K562 (cell line): ENCODE data around the gene GCNA.

Experiments
- ASH1L ChIP-seq: fragments of 450-650 bp; IDR thresholded peaks from 2 replicates; pipeline ENCODE4 v1.6.1; 2018; ENCODE audit warnings: borderline replicate concordance, mild to moderate bottlenecking, low read depth; ENCODE audit not compliant: partially characterized antibody
- ETV5 ChIP-seq: sonication (generic); formaldehyde crosslinking; IDR thresholded peaks from 2 replicates; pipeline ENCODE4 v1.4.0; 2020; ENCODE audit warnings: low read depth, mild to moderate bottlenecking, missing genetic modification reagents
- ETV6 ChIP-seq, 3 experiments: fragments of 150-350 bp in 1 of 3; sonication (generic) in 1 of 3; formaldehyde crosslinking in 1 of 3; IDR thresholded peaks; 2 replicates each; pipeline versions ENCODE4 v1.6.1 to v1.8.0; 2014 to 2022; ENCODE audit warnings: borderline replicate concordance in 2 of 3, low read depth in 2 of 3, antibody characterized with exemption in 1 of 3, low read length in 1 of 3, mild to moderate bottlenecking in 1 of 3, missing genetic modification reagents in 1 of 3
- HCFC1 ChIP-seq: IDR thresholded peaks from 2 replicates; pipeline ENCODE4 v1.6.1; 2012; ENCODE audit warnings: low read depth, low read length, improper control_type of control experiment
- MAFF ChIP-seq: IDR thresholded peaks from 2 replicates; pipeline ENCODE4 v1.6.1; 2012; ENCODE audit warnings: low read length, improper control_type of control experiment
- RBBP5 ChIP-seq: fragments of 200-600 bp; sonication (generic); IDR thresholded peaks from 2 replicates; pipeline ENCODE4 v1.6.1; 2012; ENCODE audit warnings: borderline replicate concordance, mild to moderate bottlenecking, low read length, control low read depth, inconsistent platforms; ENCODE audit not compliant: insufficient read depth, poor library complexity, severe bottlenecking
- RCOR1 ChIP-seq, 2 experiments: IDR thresholded peaks; 2 replicates each; pipeline ENCODE4 v1.6.1; 2012; ENCODE audit warnings: low read depth in 2 of 2, low read length in 2 of 2, borderline replicate concordance in 1 of 2, improper control_type of control experiment in 1 of 2
- SNRNP70 ChIP-seq: fragments of 200-400 bp; formaldehyde crosslinking; optimal IDR thresholded peaks from 2 replicates; pipeline ENCODE3; 2017; ENCODE audit warnings: low read depth, low read length
- ZNF431 ChIP-seq: sonication (generic); formaldehyde crosslinking; IDR thresholded peaks from 2 replicates; pipeline ENCODE4 v1.8.0; 2022; ENCODE audit warnings: mild to moderate bottlenecking, missing genetic modification reagents
- TF ChIP-seq, protein P1 (sequence below): sonication (generic); formaldehyde crosslinking; IDR thresholded peaks from 2 replicates; pipeline ENCODE4 v1.8.0; 2022; ENCODE audit warnings: mild to moderate bottlenecking, missing genetic modification reagents, borderline replicate concordance
- TF ChIP-seq, protein P2 (sequence below), 3 experiments: IDR thresholded peaks in 2 of 3; conservative IDR thresholded peaks in 1 of 3; 2 replicates each; pipeline ENCODE4 v1.5.1; 2011 to 2012; ENCODE audit warnings: low read length in 3 of 3, mild to moderate bottlenecking in 3 of 3, control low read depth in 2 of 3, improper control_type of control experiment in 1 of 3, inconsistent platforms in 1 of 3, low read depth in 1 of 3, mixed read lengths in 1 of 3, moderate library complexity in 1 of 3; ENCODE audit not compliant: insufficient read depth in 2 of 3

DNA sequence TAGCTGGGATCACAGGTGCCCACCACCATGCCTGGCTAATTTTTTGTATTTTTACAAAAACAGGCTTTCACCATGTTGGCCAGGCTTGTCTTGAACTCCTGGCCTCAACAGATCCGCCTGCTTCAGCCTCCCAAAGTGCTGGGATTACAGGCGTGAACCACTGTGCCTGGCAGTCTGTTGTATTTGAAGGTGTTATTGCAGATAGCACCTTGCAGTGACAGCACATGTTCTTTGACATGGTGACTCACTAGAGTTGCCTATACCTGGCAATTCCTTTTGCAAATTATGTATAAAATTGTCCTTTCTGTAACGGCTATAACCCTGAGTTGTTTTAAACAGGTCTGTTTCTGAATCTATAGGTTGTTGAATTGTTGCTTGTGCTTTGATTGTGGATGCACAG lies 37.4 kb upstream of the GCNA start:
- TF ChIP-seq, protein P1, sequence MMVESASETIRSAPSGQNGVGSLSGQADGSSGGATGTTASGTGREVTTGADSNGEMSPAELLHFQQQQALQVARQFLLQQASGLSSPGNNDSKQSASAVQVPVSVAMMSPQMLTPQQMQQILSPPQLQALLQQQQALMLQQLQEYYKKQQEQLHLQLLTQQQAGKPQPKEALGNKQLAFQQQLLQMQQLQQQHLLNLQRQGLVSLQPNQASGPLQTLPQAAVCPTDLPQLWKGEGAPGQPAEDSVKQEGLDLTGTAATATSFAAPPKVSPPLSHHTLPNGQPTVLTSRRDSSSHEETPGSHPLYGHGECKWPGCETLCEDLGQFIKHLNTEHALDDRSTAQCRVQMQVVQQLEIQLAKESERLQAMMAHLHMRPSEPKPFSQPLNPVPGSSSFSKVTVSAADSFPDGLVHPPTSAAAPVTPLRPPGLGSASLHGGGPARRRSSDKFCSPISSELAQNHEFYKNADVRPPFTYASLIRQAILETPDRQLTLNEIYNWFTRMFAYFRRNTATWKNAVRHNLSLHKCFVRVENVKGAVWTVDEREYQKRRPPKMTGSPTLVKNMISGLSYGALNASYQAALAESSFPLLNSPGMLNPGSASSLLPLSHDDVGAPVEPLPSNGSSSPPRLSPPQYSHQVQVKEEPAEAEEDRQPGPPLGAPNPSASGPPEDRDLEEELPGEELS (CRISPR knock-in tag): no peak
- TF ChIP-seq ETV5 (CRISPR knock-in tag) (no peak), RBBP5 (no peak), ETV6 (IDR thresholded peaks at IDR 0.05; ENCODE audit: borderline replicate concordance in 1 of 2, low read depth in 2 of 2, low read length in 1 of 2) (no peak), ETV6 (CRISPR knock-in tag; IDR thresholded peaks at IDR 0.05; ENCODE audit: borderline replicate concordance) (no peak), HCFC1 (no peak), ZNF431 (CRISPR knock-in tag) (no peak), MAFF (no peak), RCOR1 (IDR thresholded peaks at IDR 0.05; ENCODE audit: borderline replicate concordance in 1 of 2, low read depth in 2 of 2, low read length in 2 of 2) (no peak), SNRNP70 (no peak), ASH1L (no peak)
- TF ChIP-seq, protein P2, sequence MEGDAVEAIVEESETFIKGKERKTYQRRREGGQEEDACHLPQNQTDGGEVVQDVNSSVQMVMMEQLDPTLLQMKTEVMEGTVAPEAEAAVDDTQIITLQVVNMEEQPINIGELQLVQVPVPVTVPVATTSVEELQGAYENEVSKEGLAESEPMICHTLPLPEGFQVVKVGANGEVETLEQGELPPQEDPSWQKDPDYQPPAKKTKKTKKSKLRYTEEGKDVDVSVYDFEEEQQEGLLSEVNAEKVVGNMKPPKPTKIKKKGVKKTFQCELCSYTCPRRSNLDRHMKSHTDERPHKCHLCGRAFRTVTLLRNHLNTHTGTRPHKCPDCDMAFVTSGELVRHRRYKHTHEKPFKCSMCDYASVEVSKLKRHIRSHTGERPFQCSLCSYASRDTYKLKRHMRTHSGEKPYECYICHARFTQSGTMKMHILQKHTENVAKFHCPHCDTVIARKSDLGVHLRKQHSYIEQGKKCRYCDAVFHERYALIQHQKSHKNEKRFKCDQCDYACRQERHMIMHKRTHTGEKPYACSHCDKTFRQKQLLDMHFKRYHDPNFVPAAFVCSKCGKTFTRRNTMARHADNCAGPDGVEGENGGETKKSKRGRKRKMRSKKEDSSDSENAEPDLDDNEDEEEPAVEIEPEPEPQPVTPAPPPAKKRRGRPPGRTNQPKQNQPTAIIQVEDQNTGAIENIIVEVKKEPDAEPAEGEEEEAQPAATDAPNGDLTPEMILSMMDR (IDR thresholded peaks at IDR 0.05 in 2 of 3, conservative IDR thresholded peaks at IDR 0.05 in 1 of 3; ENCODE audit: insufficient read depth in 2 of 3, low read depth in 1 of 3, low read length in 3 of 3): no peak
